GM19397 (cell line): ENCODE results near the gene CNN1.
"Not testable (repeated sequence)": the region's sequence is repeated elsewhere in the genome, so short reads cannot be mapped to it uniquely, and the experiment has no call there.

Source experiments
- ATAC-seq: cut with Tn5 transposase; IDR thresholded peaks from one replicate; pipeline ENCODE4 v1.9.1; 2021; ENCODE audit warnings: mild to moderate bottlenecking, moderate library complexity; ENCODE audit not compliant: unreplicated experiment

Gene CNN1

GRCh38 chr19:11564082-11564807 lies 25.6 kb downstream of the CNN1 start:
- ATAC-seq: not testable (repeated sequence)

GRCh38 chr19:11565649-11565980 lies 27.0 kb downstream of the CNN1 start:
- ATAC-seq: not testable (repeated sequence)

DNA sequence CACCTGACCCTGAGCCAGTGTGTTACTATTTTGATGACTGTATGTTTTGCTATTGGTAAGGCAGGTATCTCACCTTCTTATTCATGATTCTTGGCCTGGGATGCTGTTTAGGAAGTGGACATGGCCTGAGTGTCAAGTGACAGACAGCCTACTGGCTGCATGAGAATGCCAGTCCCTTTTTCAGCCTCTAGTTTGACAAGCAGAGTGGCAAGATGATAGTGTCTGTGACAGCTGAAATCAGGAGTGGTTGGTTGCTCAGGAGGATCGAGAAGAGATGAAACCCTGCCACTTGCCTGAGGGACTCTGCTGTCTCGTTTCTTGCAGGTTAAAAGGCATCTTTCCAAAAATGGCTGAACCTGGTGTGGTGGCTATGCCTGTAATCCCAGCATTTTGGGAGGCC lies 27.5 kb downstream of the CNN1 start:
- no peak for ATAC-seq

- no peak for ATAC-seq
Measured at GRCh38 chr19:11570039-11570462, 31.4 kb downstream of the CNN1 start.

GRCh38 chr19:11573354-11573753 lies 34.7 kb downstream of the CNN1 start:
- ATAC-seq: not testable (repeated sequence)

GRCh38 chr19:11573763-11574162 lies 35.1 kb downstream of the CNN1 start:
- ATAC-seq: not testable (repeated sequence)

GRCh38 chr19:11574689-11575088 lies 36.0 kb downstream of the CNN1 start:
- no peak for ATAC-seq

- ATAC-seq: no peak
Measured at GRCh38 chr19:11576227-11576626, 37.6 kb downstream of the CNN1 start.

DNA sequence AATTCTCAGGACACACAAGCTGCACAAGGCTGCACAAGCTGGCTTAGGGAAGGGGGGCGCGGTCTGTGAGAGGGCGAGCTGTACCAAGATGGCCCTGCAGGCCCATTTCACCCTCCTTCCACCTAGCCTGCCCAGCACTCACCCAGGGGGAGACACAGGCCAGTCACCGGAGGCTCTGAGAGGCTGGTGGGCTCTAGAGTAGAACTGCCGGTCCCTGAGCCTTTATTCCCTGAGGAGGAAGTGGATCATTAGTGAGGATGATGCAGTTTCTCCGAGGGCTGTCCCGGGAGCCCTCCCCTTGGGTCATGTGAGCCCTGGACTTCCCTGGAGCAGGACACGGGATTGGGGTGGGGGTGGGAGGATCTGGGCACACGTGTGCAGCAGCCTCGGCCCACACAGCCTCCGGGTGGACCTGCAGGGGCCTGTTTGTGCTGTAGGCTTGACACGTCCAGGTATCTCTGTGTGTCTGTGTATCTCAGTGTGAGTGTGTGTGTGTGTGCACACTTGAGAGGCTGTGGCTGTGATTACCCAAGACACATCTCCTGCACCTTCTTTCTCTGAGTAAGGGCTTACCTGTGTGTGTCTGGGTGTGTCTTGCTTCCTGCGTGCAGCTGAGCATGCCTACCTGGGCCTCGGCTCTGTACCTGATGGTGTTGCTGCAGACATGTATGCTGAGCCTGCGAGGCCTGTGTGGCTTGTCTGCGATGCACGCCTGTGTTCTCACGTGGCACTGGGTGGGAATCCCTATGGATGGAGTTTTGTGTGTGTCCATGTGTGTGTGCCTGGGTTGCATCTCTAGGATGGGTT lies 39.0 kb downstream of the CNN1 start, which contains the start of gene ACP5:
Gene ACP5 (minus strand): TSS at position 195 of the 807 bp plus-strand sequence. CDS start 328 bp downstream, outside the sequence.
- no peak for ATAC-seq

DNA sequence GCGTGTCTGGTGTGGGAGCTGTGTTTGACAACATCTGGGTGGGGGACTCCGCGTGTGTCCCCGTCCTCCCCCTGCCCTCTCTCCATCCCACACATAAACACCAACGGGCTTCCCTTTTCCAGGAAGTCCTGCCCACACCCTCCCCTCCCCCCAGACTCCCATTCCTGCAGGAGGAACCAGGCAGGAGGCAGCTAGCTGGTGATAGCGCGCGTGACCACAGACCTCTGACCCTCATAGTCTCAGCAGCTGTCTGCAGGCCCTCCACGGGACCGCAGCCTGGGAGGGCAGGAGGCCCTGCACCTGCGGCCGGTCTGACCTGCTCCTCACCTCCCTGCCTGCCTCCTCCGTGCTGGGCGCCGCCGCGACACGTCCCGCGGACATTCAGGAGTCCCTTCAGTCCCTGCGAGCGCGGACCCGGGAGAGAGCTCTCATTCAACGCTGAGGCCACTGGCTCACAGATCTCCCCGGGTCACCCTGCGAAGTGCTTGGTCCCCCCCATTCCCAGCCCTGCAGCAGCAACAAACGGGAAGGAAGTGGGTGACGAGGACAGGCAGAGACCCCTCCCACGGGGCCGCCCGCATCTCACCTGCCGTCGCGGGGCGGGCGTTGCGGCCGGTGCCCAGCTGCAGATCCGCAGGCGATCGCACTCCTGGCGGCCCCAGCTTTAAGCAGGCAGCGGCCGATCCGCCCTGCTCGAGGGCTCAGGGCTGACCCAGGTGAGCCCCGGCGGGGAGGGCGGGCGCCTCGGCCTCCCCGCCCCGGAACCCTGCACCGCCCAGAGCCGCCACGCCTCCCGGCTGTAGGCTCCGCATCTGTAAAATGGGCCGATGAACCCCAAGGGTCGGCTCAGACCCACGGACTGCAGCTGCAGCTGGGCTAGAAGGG lies 39.8 kb downstream of the CNN1 start:
- ATAC-seq: no peak

DNA sequence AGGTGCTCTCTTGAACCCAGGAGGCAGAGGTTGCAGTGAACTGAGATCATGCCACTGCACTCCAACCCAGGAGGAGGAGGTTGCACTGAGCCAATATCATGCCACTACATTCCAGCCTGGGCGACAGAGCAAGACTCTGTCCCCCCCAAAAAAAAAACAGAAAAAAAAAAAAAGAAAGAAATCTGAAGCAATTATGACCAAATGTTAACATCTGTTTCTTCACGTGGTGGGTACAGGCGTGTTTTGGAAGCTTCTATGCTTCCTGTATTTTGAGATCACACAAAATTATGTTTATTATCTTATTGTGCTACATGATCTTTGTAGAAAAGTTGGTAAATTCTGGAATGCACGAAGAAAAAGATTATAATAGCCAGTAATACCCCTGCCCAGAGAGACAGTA lies 41.5 kb downstream of the CNN1 start:
- no peak for ATAC-seq

- peak; percentile 67 for ATAC-seq
Measured at GRCh38 chr19:11581740-11582139, 43.1 kb downstream of the CNN1 start.

- no peak for ATAC-seq
Measured at GRCh38 chr19:11586331-11586730, 47.7 kb downstream of the CNN1 start.

- ATAC-seq: no peak
Measured at GRCh38 chr19:11587302-11587974, 48.8 kb downstream of the CNN1 start.

GRCh38 chr19:11587975-11588631 lies 49.5 kb downstream of the CNN1 start:
- ATAC-seq: no peak

- ATAC-seq: no peak
Measured at GRCh38 chr19:11594084-11594483, 55.4 kb downstream of the CNN1 start.

GRCh38 chr19:11596156-11596555 lies 57.5 kb downstream of the CNN1 start:
- no peak for ATAC-seq

GRCh38 chr19:11597202-11598102 lies 58.8 kb downstream of the CNN1 start, which contains the start of gene ZNF627:
ZNF627 (plus strand) TSS chr19:11597483; CDS start chr19:11597628, 145 bp downstream.
- ATAC-seq: peak; percentile 97

DNA sequence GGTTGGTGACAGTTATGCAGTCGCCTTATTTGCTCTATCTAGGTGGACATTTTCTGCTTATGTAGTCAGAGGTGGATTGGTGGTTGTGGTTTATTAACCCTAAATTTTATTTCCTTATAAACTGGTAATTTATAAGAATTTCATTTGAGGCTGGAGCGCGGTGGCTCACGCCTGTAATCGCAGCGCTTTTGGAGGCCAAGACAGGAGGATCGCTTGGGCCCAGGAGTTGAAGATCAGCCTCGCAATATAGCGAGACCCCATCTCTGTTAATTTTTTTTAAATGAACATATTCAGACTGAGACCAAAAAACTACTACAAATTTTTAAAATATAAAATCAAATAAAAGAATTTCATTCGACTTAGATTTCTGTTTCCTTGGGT lies 59.4 kb downstream of the CNN1 start:
- ATAC-seq: no peak
